B cell (primary cell): ENCODE measurements around the gene ATP9B.

Experiments used
- CTCF ChIP-seq: fragments of 200-600 bp; IDR thresholded peaks from one replicate; pipeline ENCODE4 v1.8.0; 2022; ENCODE audit warnings: antibody characterized with exemption, mild to moderate bottlenecking
- EZH2 ChIP-seq: IDR thresholded peaks from 2 replicates; pipeline ENCODE4 v1.6.1; 2012; ENCODE audit warnings: borderline replicate concordance, low read depth, mild to moderate bottlenecking, moderate library complexity, low read length; ENCODE audit not compliant: insufficient read depth, poor library complexity, severe bottlenecking

GRCh38 chr18:79379251-79379905 lies 310.2 kb downstream of the ATP9B start:
- TF ChIP-seq EZH2 (no peak), CTCF (peak; percentile 13)
